ENCODE measurements around the gene MYOF.
"Not testable (repeated sequence)": the region's sequence is repeated elsewhere in the genome, so short reads cannot be mapped to it uniquely, and the experiment has no call there.

DNA sequence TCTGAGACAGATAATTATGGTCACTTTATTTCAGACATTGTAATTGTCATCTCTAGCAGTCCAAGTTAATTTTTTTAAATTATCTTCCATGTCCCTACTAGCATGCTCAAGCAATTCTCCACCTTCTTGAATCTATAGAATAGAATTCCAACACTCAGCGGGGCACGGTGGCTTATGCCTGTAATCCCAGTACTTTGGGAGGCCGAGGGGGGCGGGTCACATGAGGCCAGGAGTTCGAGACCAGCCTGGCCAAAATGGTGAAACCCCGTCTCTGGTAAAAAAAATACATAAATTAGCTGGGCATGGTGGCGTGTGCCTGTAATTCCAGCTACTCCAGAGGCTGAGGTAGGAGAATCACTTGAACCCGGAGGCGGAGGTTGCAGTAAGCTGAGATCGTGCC is 39.4 kb downstream of the MYOF start:
- TF ChIP-seq, protein P1, sequence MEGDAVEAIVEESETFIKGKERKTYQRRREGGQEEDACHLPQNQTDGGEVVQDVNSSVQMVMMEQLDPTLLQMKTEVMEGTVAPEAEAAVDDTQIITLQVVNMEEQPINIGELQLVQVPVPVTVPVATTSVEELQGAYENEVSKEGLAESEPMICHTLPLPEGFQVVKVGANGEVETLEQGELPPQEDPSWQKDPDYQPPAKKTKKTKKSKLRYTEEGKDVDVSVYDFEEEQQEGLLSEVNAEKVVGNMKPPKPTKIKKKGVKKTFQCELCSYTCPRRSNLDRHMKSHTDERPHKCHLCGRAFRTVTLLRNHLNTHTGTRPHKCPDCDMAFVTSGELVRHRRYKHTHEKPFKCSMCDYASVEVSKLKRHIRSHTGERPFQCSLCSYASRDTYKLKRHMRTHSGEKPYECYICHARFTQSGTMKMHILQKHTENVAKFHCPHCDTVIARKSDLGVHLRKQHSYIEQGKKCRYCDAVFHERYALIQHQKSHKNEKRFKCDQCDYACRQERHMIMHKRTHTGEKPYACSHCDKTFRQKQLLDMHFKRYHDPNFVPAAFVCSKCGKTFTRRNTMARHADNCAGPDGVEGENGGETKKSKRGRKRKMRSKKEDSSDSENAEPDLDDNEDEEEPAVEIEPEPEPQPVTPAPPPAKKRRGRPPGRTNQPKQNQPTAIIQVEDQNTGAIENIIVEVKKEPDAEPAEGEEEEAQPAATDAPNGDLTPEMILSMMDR (IDR thresholded peaks at IDR 0.05) = not testable (repeated sequence)
- TF ChIP-seq POLR2A (IDR thresholded peaks at IDR 0.05) = not testable (repeated sequence)
